K562 (cell line): ENCODE data around the gene ZDHHC8. TPM values are rescaled to one million over a fixed set of nuclear protein-coding genes. Genes with fewer than 3 reads are reported as not detected.

Experiments
- GATAD2B ChIP-seq: fragments of 450-650 bp; IDR thresholded peaks from 2 replicates; pipeline ENCODE4 v1.6.1; 2017; ENCODE audit warnings: mild to moderate bottlenecking, borderline replicate concordance
- HNRNPL ChIP-seq: fragments of 200-400 bp; formaldehyde crosslinking; IDR thresholded peaks from 2 replicates; pipeline ENCODE4 v1.6.1; 2017; ENCODE audit warnings: low read depth, mild to moderate bottlenecking, low read length
- MCM2 ChIP-seq: fragments of 450-650 bp; IDR thresholded peaks from 2 replicates; pipeline ENCODE4 v1.6.1; 2017; ENCODE audit warnings: low read depth, mild to moderate bottlenecking
- MTA1 ChIP-seq: fragments of 450-650 bp; IDR thresholded peaks from 2 replicates; pipeline ENCODE4 v1.6.1; 2017; ENCODE audit warnings: borderline replicate concordance
- MYBL2 ChIP-seq, 2 experiments: fragments of 450-650 bp in 1 of 2; sonication (generic) in 1 of 2; formaldehyde crosslinking in 1 of 2; IDR thresholded peaks; 2 replicates each; pipeline versions ENCODE4 v1.6.1 to v1.8.1; 2017 to 2022; ENCODE audit warnings: borderline replicate concordance in 1 of 2, inconsistent platforms in 1 of 2, low read depth in 1 of 2, mild to moderate bottlenecking in 1 of 2, missing genetic modification reagents in 1 of 2, moderate library complexity in 1 of 2
- RBM15 ChIP-seq: fragments of 200-400 bp; formaldehyde crosslinking; IDR thresholded peaks from 2 replicates; pipeline ENCODE4 v1.6.1; 2018; ENCODE audit warnings: mild to moderate bottlenecking, low read length, moderate library complexity; ENCODE audit not compliant: insufficient read depth
- SRF ChIP-seq, 2 experiments: fragments of 250-450, 450-650 bp in 1 of 2; sonication (Bioruptor Pico) in 1 of 2; sonication (generic) in 1 of 2; formaldehyde crosslinking; IDR thresholded peaks; 2 replicates each; pipeline versions ENCODE4 v1.5.0 to v1.5.1; 2020 to 2022; ENCODE audit warnings: mild to moderate bottlenecking in 1 of 2, missing genetic modification reagents in 1 of 2
- TFAP4 ChIP-seq: sonication (generic); formaldehyde crosslinking; IDR thresholded peaks from 2 replicates; pipeline ENCODE4 v1.8.0; 2022; ENCODE audit warnings: missing genetic modification reagents, mild to moderate bottlenecking, moderate library complexity, borderline replicate concordance
- YBX1 ChIP-seq: fragments of 450-650 bp; IDR thresholded peaks from 2 replicates; pipeline ENCODE4 v1.7.1; 2016; ENCODE audit warnings: mild to moderate bottlenecking
- ZNF586 ChIP-seq: fragments of 450-650 bp; formaldehyde crosslinking; conservative IDR thresholded peaks from 2 replicates; pipeline ENCODE4 v1.4.0; 2020; ENCODE audit warnings: mild to moderate bottlenecking, moderate library complexity
- polyA plus RNA-seq, 8 experiments: library from polyadenylated mRNA; depleted of rRNA in 4 of 8; stranded (reverse) in 5 of 8; unstranded in 3 of 8; fragments of >200 nt; fragmentation: Nextera tagmentation in 2 of 8; fragmentation: Illumina TruSeq in 1 of 8; extraction: Ambion mirVana in 2 of 8; extraction: Trizol in 1 of 8; gene quantifications; 2 replicates each; pipeline versions ENCODE4 v1.2.1 to v1.2.3, GENCODE V29; 2011 to 2014; ENCODE audit warnings: inconsistent platforms in 1 of 8, missing spikeins in 1 of 8
- total RNA-seq, 7 experiments: library from RNA; depleted of rRNA in 6 of 7; stranded (reverse); fragments of >200 nt in 6 of 7; fragmentation: Illumina TruSeq in 2 of 7; extraction: Trizol in 2 of 7; gene quantifications; 2 replicates each; pipeline versions ENCODE4 v1.2.1 to v1.2.3, GENCODE V29; 2011 to 2021; ENCODE audit warnings: low replicate concordance in 1 of 7
- TF ChIP-seq, protein P1 (sequence below): sonication (generic); formaldehyde crosslinking; IDR thresholded peaks from 2 replicates; pipeline ENCODE4 v1.8.1; 2023; ENCODE audit warnings: mild to moderate bottlenecking, missing genetic modification reagents
- TF ChIP-seq, protein P2 (sequence below): sonication (generic); formaldehyde crosslinking; IDR thresholded peaks from 2 replicates; pipeline ENCODE4 v1.4.0; 2020; ENCODE audit warnings: mild to moderate bottlenecking, missing genetic modification reagents
- TF ChIP-seq, protein P3 (sequence below): fragments of 250-450 bp; sonication (Bioruptor Pico); IDR thresholded peaks from 2 replicates; pipeline ENCODE4 v1.4.0; 2020

Gene ZDHHC8
- total and polyA plus RNA-seq, 9 of the 15 experiments (the other 6 are each of a cell fraction or from before 2014, with no cell fraction given): 0.04 to 109 (median 16.4) TPM

DNA sequence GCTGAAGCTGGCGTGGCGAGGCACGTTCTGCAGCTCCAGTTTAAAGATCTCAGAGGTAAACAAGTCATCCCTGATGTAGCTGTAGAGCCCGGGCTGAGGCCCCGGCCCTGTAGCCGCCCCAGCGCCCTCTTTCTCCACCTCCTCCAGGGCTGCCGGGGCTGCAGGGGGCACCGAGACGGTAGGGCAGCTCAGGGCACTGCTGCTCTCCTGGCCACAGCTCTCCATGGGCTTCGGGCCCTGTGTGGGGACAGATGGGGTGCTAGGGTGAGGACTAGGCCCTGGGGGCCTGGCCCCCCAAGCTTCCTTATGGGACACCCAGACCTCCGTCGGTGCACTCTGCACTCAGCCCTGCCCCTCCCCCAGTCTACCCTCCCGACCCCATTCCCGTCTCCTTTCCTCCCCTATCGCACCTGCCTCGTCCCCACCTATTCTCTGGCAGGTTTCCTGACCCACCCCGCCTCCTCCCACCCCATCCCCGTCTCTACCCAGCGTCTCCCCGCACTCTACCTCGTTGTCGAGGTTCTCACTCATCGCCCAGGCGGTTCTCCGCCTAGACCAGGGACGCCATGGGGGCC is 15.1 kb upstream of the ZDHHC8 start (continued):
- no peak for TF ChIP-seq TFAP4
- TF ChIP-seq YBX1: no peak
- no peak for TF ChIP-seq RBM15
- TF ChIP-seq MTA1: no peak
- TF ChIP-seq, protein P1, sequence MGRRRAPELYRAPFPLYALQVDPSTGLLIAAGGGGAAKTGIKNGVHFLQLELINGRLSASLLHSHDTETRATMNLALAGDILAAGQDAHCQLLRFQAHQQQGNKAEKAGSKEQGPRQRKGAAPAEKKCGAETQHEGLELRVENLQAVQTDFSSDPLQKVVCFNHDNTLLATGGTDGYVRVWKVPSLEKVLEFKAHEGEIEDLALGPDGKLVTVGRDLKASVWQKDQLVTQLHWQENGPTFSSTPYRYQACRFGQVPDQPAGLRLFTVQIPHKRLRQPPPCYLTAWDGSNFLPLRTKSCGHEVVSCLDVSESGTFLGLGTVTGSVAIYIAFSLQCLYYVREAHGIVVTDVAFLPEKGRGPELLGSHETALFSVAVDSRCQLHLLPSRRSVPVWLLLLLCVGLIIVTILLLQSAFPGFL (CRISPR knock-in tag): no peak
- TF ChIP-seq, protein P2, sequence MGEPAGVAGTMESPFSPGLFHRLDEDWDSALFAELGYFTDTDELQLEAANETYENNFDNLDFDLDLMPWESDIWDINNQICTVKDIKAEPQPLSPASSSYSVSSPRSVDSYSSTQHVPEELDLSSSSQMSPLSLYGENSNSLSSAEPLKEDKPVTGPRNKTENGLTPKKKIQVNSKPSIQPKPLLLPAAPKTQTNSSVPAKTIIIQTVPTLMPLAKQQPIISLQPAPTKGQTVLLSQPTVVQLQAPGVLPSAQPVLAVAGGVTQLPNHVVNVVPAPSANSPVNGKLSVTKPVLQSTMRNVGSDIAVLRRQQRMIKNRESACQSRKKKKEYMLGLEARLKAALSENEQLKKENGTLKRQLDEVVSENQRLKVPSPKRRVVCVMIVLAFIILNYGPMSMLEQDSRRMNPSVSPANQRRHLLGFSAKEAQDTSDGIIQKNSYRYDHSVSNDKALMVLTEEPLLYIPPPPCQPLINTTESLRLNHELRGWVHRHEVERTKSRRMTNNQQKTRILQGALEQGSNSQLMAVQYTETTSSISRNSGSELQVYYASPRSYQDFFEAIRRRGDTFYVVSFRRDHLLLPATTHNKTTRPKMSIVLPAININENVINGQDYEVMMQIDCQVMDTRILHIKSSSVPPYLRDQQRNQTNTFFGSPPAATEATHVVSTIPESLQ (CRISPR knock-in tag): no peak
- TF ChIP-seq, protein P3, sequence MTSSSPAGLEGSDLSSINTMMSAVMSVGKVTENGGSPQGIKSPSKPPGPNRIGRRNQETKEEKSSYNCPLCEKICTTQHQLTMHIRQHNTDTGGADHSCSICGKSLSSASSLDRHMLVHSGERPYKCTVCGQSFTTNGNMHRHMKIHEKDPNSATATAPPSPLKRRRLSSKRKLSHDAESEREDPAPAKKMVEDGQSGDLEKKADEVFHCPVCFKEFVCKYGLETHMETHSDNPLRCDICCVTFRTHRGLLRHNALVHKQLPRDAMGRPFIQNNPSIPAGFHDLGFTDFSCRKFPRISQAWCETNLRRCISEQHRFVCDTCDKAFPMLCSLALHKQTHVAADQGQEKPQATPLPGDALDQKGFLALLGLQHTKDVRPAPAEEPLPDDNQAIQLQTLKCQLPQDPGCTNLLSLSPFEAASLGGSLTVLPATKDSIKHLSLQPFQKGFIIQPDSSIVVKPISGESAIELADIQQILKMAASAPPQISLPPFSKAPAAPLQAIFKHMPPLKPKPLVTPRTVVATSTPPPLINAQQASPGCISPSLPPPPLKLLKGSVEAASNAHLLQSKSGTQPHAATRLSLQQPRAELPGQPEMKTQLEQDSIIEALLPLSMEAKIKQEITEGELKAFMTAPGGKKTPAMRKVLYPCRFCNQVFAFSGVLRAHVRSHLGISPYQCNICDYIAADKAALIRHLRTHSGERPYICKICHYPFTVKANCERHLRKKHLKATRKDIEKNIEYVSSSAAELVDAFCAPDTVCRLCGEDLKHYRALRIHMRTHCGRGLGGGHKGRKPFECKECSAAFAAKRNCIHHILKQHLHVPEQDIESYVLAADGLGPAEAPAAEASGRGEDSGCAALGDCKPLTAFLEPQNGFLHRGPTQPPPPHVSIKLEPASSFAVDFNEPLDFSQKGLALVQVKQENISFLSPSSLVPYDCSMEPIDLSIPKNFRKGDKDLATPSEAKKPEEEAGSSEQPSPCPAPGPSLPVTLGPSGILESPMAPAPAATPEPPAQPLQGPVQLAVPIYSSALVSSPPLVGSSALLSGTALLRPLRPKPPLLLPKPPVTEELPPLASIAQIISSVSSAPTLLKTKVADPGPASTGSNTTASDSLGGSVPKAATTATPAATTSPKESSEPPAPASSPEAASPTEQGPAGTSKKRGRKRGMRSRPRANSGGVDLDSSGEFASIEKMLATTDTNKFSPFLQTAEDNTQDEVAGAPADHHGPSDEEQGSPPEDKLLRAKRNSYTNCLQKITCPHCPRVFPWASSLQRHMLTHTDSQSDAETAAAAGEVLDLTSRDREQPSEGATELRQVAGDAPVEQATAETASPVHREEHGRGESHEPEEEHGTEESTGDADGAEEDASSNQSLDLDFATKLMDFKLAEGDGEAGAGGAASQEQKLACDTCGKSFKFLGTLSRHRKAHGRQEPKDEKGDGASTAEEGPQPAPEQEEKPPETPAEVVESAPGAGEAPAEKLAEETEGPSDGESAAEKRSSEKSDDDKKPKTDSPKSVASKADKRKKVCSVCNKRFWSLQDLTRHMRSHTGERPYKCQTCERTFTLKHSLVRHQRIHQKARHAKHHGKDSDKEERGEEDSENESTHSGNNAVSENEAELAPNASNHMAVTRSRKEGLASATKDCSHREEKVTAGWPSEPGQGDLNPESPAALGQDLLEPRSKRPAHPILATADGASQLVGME (CRISPR knock-in tag): no peak
- TF ChIP-seq HNRNPL: 0 out of 2 replicates have a peak, but pooled peaks have one; percentile 1
- peak in 1 of 2 experiments; percentile 4; a peak in 1 of 4 replicates for TF ChIP-seq SRF (CRISPR knock-in tag; IDR thresholded peaks at IDR 0.05)
- TF ChIP-seq GATAD2B: no peak
- 0 out of 2 replicates have a peak, but pooled peaks have one; percentile 51 for TF ChIP-seq ZNF586
- TF ChIP-seq MCM2: no peak
- TF ChIP-seq MYBL2 (IDR thresholded peaks at IDR 0.05; ENCODE audit: low read depth): no peak
- no peak for TF ChIP-seq MYBL2 (CRISPR knock-in tag; IDR thresholded peaks at IDR 0.05; ENCODE audit: borderline replicate concordance)
